GM12874 (cell line): ENCODE results near the gene CPD.

ENCODE experiments used
- CTCF ChIP-seq: IDR thresholded peaks from 2 replicates; pipeline ENCODE4 v1.5.1; 2011; ENCODE audit warnings: low read depth, mild to moderate bottlenecking, control low read depth, low read length, moderate library complexity; ENCODE audit not compliant: insufficient read depth

The CPD gene

DNA sequence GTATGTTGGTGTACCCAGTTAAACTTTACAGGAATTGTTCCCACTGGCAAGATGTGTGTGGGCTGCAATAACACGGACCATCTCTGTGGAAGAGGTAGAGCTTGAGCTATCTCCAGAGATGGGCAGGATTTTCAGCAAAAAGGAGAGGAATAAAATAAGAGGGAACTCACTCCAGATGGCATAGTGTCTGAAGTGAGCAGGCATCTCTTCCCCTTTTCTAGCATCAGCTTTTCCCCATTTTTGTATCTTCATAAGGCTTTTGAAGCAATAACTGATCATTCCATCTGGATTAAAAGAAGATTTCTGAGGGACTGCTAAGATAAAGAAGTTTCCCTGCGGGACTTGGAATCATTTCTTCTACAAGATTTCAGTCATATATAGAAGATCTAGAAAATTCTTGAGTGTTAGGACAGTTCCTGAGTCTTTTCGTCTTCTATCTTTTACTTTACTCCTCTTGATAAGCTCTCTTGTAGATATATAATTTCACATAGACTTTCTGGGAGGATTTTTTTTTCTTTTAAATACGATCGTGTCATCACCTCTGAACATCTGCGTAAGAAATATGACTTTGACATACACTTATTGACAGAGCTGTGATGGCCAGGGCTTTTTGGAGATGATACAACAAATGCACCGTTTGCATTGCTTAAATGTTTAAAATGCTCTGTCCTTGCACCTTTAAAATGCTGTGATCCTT, 2.1 kb downstream of the CPD start:
- TF ChIP-seq CTCF, result no peak

- no peak for TF ChIP-seq CTCF
These were observed 2.6 kb downstream of the CPD start for GRCh38 chr17:30381340-30381659.

- TF ChIP-seq CTCF, result no peak
These were observed 3.6 kb downstream of the CPD start for GRCh38 chr17:30382345-30382744.

- TF ChIP-seq CTCF, result no peak
These were observed 9.8 kb downstream of the CPD start for GRCh38 chr17:30388321-30389179.

GRCh38 chr17:30389756-30390300, 11.1 kb downstream of the CPD start:
- TF ChIP-seq CTCF, result no peak

GRCh38 chr17:30391534-30391933, 12.8 kb downstream of the CPD start:
- no peak for TF ChIP-seq CTCF

- TF ChIP-seq CTCF, result no peak
These were observed 14.8 kb downstream of the CPD start for GRCh38 chr17:30393491-30393890.
